RWPE1 (cell line): Measurements from ENCODE around the gene FBH1.
"Not testable (repeated sequence)": the region's sequence is repeated elsewhere in the genome, so short reads cannot be mapped to it uniquely, and the experiment has no call there.

Source experiments
- CTCF ChIA-PET: fragments of 350-600 bp; sonication (Branson Sonifier 250); formaldehyde crosslinking; extraction: SDS; loops from one replicate; lab custom pipeline; 2021; lab: Yijun Ruan, JAX
- POLR2A ChIA-PET: fragments of 400-600 bp; formaldehyde crosslinking; extraction: SDS; loops from one replicate; lab custom pipeline; 2020; ENCODE audit warnings: antibody characterized with exemption; ENCODE audit not compliant: low non-redundant PET; lab: Yijun Ruan, JAX
- DNase-seq: peaks from one replicate; pipeline ENCODE4 v3.0.0; 2012; ENCODE audit warnings: low spot score
- H3K27ac ChIP-seq: fragments of 450-650 bp; 2 replicates; pipeline ENCODE4 v1.5.1; 2017
- CTCF ChIP-seq: fragments of 450-650 bp; conservative IDR thresholded peaks from 2 replicates; pipeline ENCODE4 v1.5.1; 2017; ENCODE audit warnings: low read depth, mild to moderate bottlenecking

Gene FBH1

GRCh38 chr10:5903563-5903962 is 13.5 kb downstream of the FBH1 start:
- POLR2A ChIA-PET: no interaction called here
- TF ChIP-seq CTCF: no peak

DNA sequence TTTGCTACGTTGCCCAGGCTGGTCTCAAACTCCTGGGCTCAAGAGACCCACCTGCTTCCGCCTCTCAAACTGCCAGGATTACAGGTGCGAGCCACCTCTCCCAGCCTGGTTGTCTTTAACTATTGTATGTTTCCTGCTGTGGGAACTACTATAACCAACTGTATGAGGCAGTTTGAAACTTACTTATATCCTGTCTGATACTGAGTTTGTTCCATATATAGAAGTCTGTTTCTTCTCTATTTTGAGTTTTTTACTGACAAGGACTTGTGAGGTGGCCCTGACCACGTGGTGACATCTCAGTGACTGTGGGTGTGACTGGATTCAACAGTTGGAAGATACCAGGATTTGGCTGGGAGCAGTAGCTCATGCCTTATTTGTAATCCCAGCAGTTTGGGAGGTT is 14.2 kb downstream of the FBH1 start:
- H3K27ac ChIP-seq: no peak overlapping the region
- no peak for TF ChIP-seq CTCF
- no peak for DNase-seq
- POLR2A ChIA-PET: no interaction called here
- CTCF ChIA-PET: no interaction called here

More at GRCh38 chr10:5903563-5903962, 13.5 kb downstream of the FBH1 start:
- CTCF ChIA-PET: interaction anchor here (0.6 kb wide), 1 partner anchor 26 kb away, joined by 4 read pairs; no protein-coding TSS in a partner anchor
- no peak for DNase-seq
- no peak overlapping the region for H3K27ac ChIP-seq

GRCh38 chr10:5905854-5906507 is 15.9 kb downstream of the FBH1 start:
- no peak for TF ChIP-seq CTCF
- POLR2A ChIA-PET: no interaction called here
- DNase-seq: no peak
- no peak overlapping the region for H3K27ac ChIP-seq
- CTCF ChIA-PET: no interaction called here

DNA sequence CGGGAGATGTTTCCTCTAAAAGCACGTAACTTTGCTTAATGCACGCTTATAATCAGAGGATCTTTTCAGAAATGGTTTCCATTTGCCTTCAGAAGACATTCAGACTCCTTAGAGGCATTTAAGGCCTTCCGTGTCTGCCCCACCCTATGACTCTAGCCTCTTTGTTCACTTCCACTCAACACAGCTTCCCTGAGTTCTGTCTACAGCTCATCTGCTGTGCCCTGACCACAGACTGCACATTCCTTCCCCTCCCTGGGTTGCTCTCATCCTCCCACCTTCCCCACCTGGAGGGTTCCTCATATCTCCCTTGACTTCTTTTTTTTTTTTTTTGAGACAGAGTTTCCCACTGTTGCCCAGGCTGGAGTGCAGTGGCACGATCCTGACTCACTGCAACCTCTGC is 16.6 kb downstream of the FBH1 start:
- H3K27ac ChIP-seq: no peak overlapping the region; the same call in 1 of the 2 replicates
- ChIA-PET CTCF (no interaction called here), POLR2A (no interaction called here)
- DNase-seq: no peak
- no peak for TF ChIP-seq CTCF

- DNase-seq, CTCF ChIA-PET: not testable (repeated sequence)
- POLR2A ChIA-PET: interaction anchor here (0.8 kb wide), 1 partner anchor 9 kb away, joined by 3 read pairs; no protein-coding TSS in a partner anchor
Measured at GRCh38 chr10:5908676-5909075, 18.6 kb downstream of the FBH1 start.

DNA sequence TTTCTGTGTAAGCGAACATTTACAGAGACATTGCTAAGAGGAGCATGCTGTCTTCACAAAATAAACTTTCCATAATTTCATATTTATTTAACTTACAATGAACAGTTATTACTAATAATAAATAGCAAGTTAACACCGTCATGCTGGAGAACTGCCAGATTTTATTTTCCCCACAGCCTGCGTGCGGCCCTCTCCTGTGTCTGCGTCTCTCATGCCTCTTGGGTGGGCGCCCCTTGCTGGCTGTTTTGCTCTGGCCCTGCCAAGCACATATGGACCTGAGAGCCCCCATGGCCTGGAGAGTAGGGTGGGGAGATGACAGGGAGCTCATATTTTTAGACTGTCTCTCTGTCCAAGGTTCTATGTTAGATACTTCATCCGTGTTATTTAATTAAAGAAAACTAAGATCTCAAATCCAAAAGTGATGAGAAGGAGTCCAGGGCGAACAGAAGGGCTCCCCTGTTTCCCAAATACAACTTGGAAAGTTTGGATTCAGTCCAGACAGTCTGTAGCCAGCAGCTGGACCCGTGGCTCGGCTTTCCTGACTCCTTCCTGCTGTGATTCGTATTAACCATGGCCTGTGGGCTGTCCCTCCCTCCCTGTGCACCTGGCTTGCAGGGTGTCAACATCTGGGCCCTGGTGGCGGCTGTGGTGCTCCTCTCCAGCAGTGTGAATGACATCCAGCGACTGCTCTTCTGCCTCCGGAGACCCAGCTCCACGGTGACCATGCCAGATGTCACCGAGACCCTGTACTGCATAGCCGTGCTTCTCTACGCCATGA is 20.5 kb downstream of the FBH1 start:
- ChIA-PET CTCF (interaction anchor here (0.6 kb wide), 1 partner anchor 37 kb away, joined by 3 read pairs; no protein-coding TSS in a partner anchor), POLR2A (no interaction called here)
- TF ChIP-seq CTCF: no peak
- H3K27ac ChIP-seq: no peak overlapping the region
- DNase-seq: no peak

More at GRCh38 chr10:5908676-5909075, 18.6 kb downstream of the FBH1 start:
- not testable (repeated sequence) for H3K27ac ChIP-seq

DNA sequence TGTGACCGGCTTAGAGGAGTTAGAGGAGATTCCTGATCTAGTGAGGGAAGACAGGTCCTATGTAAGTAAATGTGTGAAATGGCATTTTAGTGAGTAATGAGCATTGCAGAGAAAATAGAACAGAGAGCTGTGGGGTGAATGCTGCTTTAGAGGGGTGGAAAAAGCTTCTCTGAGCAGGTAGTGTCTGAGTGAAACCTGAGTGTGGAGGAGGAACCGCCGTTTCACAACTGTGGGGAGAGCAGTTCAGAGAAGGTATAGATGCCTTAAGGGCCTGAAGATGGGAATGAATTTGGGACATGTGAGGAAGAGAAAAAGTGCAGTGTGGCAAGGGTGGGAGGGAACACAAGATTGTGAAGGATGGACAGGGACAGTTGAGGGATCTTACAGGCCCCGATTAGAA is 21.6 kb downstream of the FBH1 start:
- ChIA-PET CTCF (no interaction called here), POLR2A (no interaction called here)
- no peak overlapping the region for H3K27ac ChIP-seq
- TF ChIP-seq CTCF: no peak
- DNase-seq: no peak
